HFFc6 (cell line): ENCODE data around the gene PRKCD. TPM values are rescaled to one million over a fixed set of nuclear protein-coding genes. Genes with fewer than 3 reads are reported as not detected.

Experiments used
- DNase-seq: peaks from one replicate; pipeline ENCODE4 v3.0.0-alpha.2; 2018
- H3K27ac Mint-ChIP-seq: 2 replicates; pipeline ENCODE4 v1.8.0; 2020; ENCODE audit warnings: mild to moderate bottlenecking, mixed read lengths
- H3K27me3 Mint-ChIP-seq: 2 replicates; pipeline ENCODE4 v1.8.0; 2021; ENCODE audit warnings: mild to moderate bottlenecking, moderate library complexity, mixed read lengths; ENCODE audit not compliant: insufficient read depth
- H3K36me3 Mint-ChIP-seq: 2 replicates; pipeline ENCODE4 v1.8.0; 2021; ENCODE audit warnings: low read depth, mixed read lengths
- H3K4me1 Mint-ChIP-seq: 2 replicates; pipeline ENCODE4 v1.8.0; 2020; ENCODE audit warnings: low read depth, mixed read lengths
- H3K4me3 Mint-ChIP-seq: 2 replicates; pipeline ENCODE4 v1.8.0; 2020; ENCODE audit warnings: mild to moderate bottlenecking, moderate library complexity, mixed read lengths
- H3K9me3 Mint-ChIP-seq: 2 replicates; pipeline ENCODE4 v1.8.0; 2020; ENCODE audit warnings: mild to moderate bottlenecking, mixed read lengths
- total RNA-seq, 6 experiments: library from RNA; stranded (reverse); fragmentation: NEBNext Ultra II Directional; extraction: Animal tissue kit (Norgen Biotek cat#: 25700); gene quantifications; 2 replicates in 1 of 6; 3 replicates in 5 of 6; pipeline ENCODE4 v1.2.3, GENCODE V29; 2021
- TF ChIP-seq, protein P1 (sequence below): fragments of 200-600 bp; sonication (generic); IDR thresholded peaks from 2 replicates; pipeline ENCODE4 v1.5.0; 2021; ENCODE audit warnings: antibody characterized with exemption, mild to moderate bottlenecking

Gene PRKCD
- total RNA-seq, 6 experiments from 2014 or later: 15.5 to 21.9 (median 20.0) TPM

DNA sequence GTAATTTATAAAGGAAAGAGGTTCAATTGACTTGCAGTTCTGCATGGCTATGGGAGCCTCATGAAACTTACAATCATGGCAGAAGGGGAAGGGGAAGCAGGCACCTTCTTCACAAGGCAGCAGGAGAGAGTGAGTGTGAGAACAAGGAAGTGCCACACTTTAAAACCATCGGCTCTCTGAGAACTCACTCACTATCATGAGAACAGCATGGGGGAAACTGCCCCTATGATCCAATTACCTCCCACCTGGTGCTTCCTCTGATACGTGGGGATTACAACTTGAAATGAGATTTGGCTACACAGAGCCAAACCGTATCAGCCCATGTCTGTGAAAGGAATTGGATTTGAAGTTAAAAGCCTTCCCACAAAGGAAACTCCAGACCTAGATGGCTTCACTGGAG, 55.7 kb downstream of the PRKCD start:
- TF ChIP-seq, protein P1, sequence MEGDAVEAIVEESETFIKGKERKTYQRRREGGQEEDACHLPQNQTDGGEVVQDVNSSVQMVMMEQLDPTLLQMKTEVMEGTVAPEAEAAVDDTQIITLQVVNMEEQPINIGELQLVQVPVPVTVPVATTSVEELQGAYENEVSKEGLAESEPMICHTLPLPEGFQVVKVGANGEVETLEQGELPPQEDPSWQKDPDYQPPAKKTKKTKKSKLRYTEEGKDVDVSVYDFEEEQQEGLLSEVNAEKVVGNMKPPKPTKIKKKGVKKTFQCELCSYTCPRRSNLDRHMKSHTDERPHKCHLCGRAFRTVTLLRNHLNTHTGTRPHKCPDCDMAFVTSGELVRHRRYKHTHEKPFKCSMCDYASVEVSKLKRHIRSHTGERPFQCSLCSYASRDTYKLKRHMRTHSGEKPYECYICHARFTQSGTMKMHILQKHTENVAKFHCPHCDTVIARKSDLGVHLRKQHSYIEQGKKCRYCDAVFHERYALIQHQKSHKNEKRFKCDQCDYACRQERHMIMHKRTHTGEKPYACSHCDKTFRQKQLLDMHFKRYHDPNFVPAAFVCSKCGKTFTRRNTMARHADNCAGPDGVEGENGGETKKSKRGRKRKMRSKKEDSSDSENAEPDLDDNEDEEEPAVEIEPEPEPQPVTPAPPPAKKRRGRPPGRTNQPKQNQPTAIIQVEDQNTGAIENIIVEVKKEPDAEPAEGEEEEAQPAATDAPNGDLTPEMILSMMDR: no peak
- H3K9me3 Mint-ChIP-seq: no peaks in the 10 kb centered on the region
- H3K4me1 Mint-ChIP-seq: peaks cover 13% of the 10 kb centered on the region
- H3K4me3 Mint-ChIP-seq: no peak overlapping the region
- DNase-seq: no peak
- peaks cover 26% of the 10 kb centered on the region for H3K27me3 Mint-ChIP-seq
- peaks cover 8% of the 10 kb centered on the region for H3K36me3 Mint-ChIP-seq
- no peak overlapping the region for H3K27ac Mint-ChIP-seq

DNA sequence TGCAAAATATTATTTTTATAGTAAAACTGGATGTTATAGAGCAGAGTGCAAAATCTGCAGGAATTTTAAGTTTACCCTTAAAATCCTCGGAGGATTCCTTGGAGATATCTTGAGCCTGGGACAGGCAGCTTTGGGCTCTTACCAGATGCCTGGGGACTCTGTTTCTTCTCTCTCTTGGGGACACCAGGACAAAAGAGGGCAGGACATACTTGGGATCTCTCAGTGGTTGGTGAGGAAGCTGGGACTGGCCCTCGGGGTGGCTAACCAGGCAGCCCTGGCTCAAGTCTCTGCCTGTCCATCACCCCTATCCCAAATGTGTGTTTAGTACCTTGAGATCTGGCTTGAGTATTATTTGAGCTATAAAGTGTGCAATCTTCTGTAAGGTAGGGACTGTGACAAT, 56.2 kb downstream of the PRKCD start:
- TF ChIP-seq, protein P1: no peak
- Mint-ChIP-seq H3K4me1 (peaks cover 13% of the 10 kb centered on the region), H3K27ac (no peak overlapping the region), H3K27me3 (peaks cover 26% of the 10 kb centered on the region), H3K4me3 (no peak overlapping the region), H3K36me3 (peaks cover 9% of the 10 kb centered on the region), H3K9me3 (no peaks in the 10 kb centered on the region)
- DNase-seq: no peak

DNA sequence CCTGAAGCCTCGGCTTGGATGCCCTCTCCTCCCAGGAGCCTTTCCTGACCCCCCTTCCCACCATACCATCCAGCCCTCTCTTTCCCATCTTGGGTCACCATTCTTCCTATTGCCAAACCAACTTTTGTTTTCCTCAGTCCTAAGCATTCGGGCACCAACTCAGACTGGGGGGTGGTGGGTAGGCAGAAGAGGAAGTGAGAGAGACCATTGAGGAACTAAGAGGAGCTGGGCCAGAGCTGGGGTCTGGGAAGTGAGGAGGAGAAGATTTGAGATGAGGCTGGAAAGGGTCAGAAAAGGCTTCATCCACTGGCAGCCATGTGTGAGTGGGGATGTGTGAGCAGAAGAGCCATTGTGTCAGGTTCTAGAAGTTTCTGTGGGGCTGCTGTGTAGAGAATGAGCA, 57.1 kb downstream of the PRKCD start:
- H3K36me3 Mint-ChIP-seq: peaks cover 12% of the 10 kb centered on the region
- no peak overlapping the region for H3K27ac Mint-ChIP-seq
- no peak for DNase-seq
- TF ChIP-seq, protein P1: no peak
- H3K27me3 Mint-ChIP-seq: peaks cover 26% of the 10 kb centered on the region
- H3K4me3 Mint-ChIP-seq: peak overlapping the region; percentile 23
- no peaks in the 10 kb centered on the region for H3K9me3 Mint-ChIP-seq
- H3K4me1 Mint-ChIP-seq: peaks cover 13% of the 10 kb centered on the region

DNA sequence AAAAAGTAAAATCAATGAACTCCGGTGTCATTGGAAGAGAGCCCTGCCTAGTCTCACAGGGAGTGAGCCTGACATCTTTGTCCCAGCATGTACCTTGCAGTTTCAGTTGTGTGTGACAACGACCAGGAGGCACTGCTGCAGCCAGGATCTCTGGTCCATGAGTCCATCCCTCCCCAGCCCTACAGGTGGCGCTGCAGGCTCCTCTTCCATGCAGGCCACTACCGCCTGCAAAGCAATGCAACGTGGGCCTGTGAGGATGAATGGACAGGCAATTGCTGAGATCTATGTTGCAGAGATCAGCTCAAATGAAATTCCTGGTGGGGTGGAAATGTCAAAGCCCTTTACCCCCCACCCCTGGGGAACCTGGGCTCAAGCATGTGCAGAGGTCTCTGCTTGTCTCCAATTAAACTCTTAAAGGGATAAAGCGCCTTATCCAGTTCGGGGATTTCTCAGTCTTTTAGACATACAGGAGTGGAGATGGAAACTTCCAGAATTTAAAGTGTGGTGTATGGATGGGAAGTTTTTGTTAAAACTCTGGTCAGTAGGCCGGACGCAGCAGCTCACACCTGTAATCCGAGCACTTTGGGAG, 59.0 kb downstream of the PRKCD start:
- peaks cover 13% of the 10 kb centered on the region for H3K36me3 Mint-ChIP-seq
- peak; percentile 78 for DNase-seq
- peaks cover 13% of the 10 kb centered on the region for H3K4me1 Mint-ChIP-seq
- H3K4me3 Mint-ChIP-seq: no peak overlapping the region
- peak overlapping the region; percentile 61; the same call in 1 of the 2 replicates for H3K27ac Mint-ChIP-seq
- H3K27me3 Mint-ChIP-seq: peaks cover 20% of the 10 kb centered on the region
- no peaks in the 10 kb centered on the region for H3K9me3 Mint-ChIP-seq
- TF ChIP-seq, protein P1: peak; percentile 92

DNA sequence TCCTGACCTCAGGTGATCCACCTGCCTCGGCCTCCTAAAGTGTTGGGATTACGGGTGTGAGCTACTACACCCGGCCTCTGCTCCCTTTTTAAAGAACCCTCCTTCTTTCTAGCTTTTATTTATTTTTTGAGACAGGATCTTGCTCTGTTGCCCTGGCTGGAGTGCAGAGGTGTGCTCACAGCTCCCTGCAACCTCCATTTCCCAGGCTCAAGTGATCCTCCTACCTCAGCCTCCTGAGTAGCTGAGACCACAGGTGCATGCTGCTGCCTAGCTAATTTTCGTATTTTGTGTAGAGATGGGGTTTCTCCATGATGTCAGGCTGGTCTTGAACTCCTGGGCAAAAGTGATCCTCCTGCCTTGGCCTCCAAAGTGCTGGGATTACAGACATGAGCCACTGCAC, 60.3 kb downstream of the PRKCD start:
- Mint-ChIP-seq H3K27me3 (peaks cover 20% of the 10 kb centered on the region), H3K4me1 (peaks cover 7% of the 10 kb centered on the region), H3K9me3 (no peaks in the 10 kb centered on the region), H3K27ac (peak overlapping the region; percentile 38; the same call in 1 of the 2 replicates), H3K4me3 (peak overlapping the region; percentile 7; the same call in 1 of the 2 replicates), H3K36me3 (peaks cover 21% of the 10 kb centered on the region)
- TF ChIP-seq, protein P1: no peak
- DNase-seq: no peak
